BE2C (cell line): Measurements from ENCODE around the gene SLC25A22.

Experiments
- DNase-seq: peaks from one replicate; pipeline ENCODE4 v3.0.0-alpha.2; 2020
- H3K27me3 ChIP-seq: fragments of 250-450 bp; sonication (Bioruptor Pico); 2 replicates; pipeline ENCODE4 v1.5.1; 2020; ENCODE audit warnings: mild to moderate bottlenecking
- H3K36me3 ChIP-seq: fragments of 250-450 bp; sonication (Bioruptor Pico); 2 replicates; pipeline ENCODE4 v1.5.1; 2020; ENCODE audit warnings: mild to moderate bottlenecking
- H3K4me1 ChIP-seq: fragments of 250-450 bp; sonication (Bioruptor Pico); 2 replicates; pipeline ENCODE4 v1.5.1; 2020
- H3K4me3 ChIP-seq: 2 replicates; pipeline ENCODE4 v1.5.1; 2011; ENCODE audit warnings: low read depth, low read length
- H3K9me3 ChIP-seq: fragments of 250-450 bp; sonication (Bioruptor Pico); 2 replicates; pipeline ENCODE4 v1.5.1; 2020
- CTCF ChIP-seq: IDR thresholded peaks from 2 replicates; pipeline ENCODE4 v1.5.1; 2012; ENCODE audit warnings: mild to moderate bottlenecking, low read depth, low read length

Gene SLC25A22

GRCh38 chr11:788953-789940 lies 8.8 kb downstream of the SLC25A22 start:
- Histone ChIP-seq H3K27me3 (no peaks in the 10 kb centered on the region), H3K36me3 (peaks cover 2% of the 10 kb centered on the region; the same call in 1 of the 2 replicates), H3K9me3 (no peaks in the 10 kb centered on the region), H3K4me1 (no peaks in the 10 kb centered on the region), H3K4me3 (peak overlapping the region; percentile 58)
- DNase-seq, result no peak
- no peak for TF ChIP-seq CTCF

- no peak for TF ChIP-seq CTCF
- no peaks in the 10 kb centered on the region for H3K27me3 ChIP-seq
- H3K4me3 ChIP-seq, result no peak overlapping the region
- H3K4me1 ChIP-seq, result no peaks in the 10 kb centered on the region; the same call in 1 of the 2 replicates
- H3K9me3 ChIP-seq, result no peaks in the 10 kb centered on the region
- DNase-seq, result no peak
- no peaks in the 10 kb centered on the region for H3K36me3 ChIP-seq
Measured at GRCh38 chr11:788009-788640, 10.0 kb downstream of the SLC25A22 start.

GRCh38 chr11:787084-787675 lies 10.9 kb downstream of the SLC25A22 start:
- no peak for TF ChIP-seq CTCF
- Histone ChIP-seq H3K4me3 (no peak overlapping the region), H3K36me3 (no peaks in the 10 kb centered on the region), H3K4me1 (no peaks in the 10 kb centered on the region; the same call in 1 of the 2 replicates), H3K27me3 (no peaks in the 10 kb centered on the region), H3K9me3 (no peaks in the 10 kb centered on the region)
- no peak for DNase-seq

GRCh38 chr11:786235-787083 lies 11.6 kb downstream of the SLC25A22 start:
- H3K36me3 ChIP-seq, result no peaks in the 10 kb centered on the region
- H3K9me3 ChIP-seq, result no peaks in the 10 kb centered on the region
- no peaks in the 10 kb centered on the region; the same call in 1 of the 2 replicates for H3K4me1 ChIP-seq
- no peak overlapping the region for H3K4me3 ChIP-seq
- no peak for DNase-seq
- H3K27me3 ChIP-seq, result no peaks in the 10 kb centered on the region
- no peak for TF ChIP-seq CTCF

- no peak overlapping the region for H3K4me3 ChIP-seq
- peak; percentile 68 for TF ChIP-seq CTCF
- no peaks in the 10 kb centered on the region; the same call in 1 of the 2 replicates for H3K4me1 ChIP-seq
- H3K9me3 ChIP-seq, result no peaks in the 10 kb centered on the region
- DNase-seq, result peak; percentile 84
- H3K36me3 ChIP-seq, result no peaks in the 10 kb centered on the region
- H3K27me3 ChIP-seq, result no peaks in the 10 kb centered on the region
Measured at GRCh38 chr11:783581-784015, 14.5 kb downstream of the SLC25A22 start.
